ENCODE results near the gene TMEM225B.
"Not testable (repeated sequence)": the region's sequence is repeated elsewhere in the genome, so short reads cannot be mapped to it uniquely, and the experiment has no call there.

The TMEM225B gene

DNA sequence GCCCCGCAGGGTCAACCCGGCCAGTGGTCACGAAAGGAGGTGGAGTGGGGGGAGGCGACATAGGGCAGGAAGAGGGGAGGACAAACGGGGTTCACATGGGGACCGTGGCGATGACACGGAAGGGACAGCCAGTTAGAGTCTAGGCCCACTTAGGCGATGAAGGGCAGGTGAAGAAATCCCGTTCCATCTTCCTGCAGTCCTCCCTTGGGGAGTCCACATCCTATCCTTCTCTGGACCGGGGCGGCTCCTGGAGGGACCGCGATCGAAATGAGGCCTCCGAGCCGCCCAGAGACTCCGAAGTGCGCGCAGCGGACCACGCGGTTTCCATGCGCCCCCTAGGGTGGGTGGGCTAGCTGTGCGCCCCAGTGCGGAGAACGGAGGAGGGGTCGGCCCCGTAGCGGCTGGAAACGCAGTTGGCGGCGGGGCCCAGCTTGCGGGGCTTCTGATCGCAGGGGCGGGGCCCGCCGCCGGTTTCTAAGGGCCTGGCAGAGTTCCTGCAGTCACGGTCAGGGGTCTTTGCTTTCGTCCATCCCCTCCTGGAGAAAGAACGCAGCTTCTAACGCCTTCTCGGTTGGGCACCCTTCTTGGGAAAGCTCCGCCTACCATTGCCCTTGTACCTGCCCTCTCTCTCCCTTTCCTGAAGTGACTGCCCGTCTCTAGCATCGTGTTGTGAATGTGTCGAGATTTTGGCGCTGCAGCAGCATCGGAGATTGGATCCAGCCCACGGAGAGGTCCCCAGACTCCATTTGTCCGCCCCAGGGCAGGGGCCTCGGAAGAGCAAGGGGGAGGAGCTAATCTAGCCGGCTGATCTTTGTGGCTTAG, 17.9 kb upstream of the TMEM225B start:
- DNase-seq = peak; percentile 9

DNA sequence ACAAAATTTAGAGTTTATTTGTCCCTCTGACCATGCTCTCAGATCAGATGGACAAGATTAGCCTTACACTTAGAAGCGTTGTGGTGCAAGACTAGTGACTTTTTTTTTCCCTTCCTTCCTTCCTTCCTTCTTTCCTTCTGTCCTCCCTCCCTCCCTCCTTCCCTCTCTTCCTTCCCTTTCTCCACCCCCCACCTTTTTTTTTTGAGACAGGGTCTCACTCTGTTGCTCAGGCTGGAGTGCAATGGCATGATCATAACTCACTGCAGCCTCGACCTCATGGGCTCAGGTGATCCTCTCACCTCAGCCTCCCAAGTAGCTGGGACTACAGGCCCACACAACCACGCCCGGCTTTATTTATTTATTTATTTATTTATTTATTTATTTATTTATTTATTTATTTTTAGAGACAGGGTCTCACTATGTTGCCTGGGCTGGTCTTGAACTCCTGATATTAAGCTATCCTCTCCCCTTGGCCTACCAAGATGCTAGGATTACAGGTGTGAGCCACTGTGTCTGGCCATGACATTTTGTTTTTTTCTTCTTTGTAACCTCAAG, 17.2 kb upstream of the TMEM225B start:
- not testable (repeated sequence) for DNase-seq

DNA sequence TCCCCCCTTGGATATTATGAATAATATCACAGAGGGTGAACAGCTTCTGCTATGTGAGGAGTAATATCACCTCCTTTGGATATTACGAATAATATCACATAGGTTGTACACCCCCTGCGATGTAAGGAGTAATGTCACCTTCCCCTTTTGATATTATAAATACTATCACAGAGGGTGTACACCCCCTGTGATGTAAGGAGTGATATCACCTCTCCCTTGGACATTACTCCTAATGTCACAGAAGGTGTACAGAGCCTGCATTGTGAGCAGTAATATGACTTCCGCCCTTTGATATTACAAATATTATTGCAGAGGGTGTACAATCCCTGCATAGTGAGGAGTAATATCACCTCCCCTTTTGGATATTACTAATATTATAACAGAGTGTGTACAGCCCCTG, 9.2 kb upstream of the TMEM225B start:
- no peak for DNase-seq

- no peak for DNase-seq
Measured at GRCh38 chr7:99594948-99595745, 2.9 kb upstream of the TMEM225B start.

- DNase-seq = no peak
Measured at GRCh38 chr7:99596408-99596955, 1.6 kb upstream of the TMEM225B start.

DNA sequence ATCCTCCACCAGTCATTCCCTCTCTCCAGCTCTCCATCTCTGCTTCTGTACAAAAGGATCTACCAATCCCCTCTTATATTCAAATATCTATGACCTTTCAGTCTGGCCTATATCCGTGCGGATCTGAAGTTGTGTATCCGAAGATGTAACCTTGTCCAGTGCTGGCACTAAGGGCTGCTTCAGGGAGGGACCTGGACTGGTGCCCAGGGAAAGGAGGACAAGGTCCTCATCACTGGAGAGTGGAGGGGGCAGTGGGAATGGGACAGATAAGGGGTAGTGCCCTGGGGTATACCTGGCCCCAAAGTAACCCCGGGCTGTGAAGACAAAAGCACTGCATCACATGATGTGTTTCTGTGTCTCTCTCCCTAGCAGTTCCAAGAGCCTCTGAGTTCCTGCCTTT, 1.8 kb downstream of the TMEM225B start:
- DNase-seq = no peak

DNA sequence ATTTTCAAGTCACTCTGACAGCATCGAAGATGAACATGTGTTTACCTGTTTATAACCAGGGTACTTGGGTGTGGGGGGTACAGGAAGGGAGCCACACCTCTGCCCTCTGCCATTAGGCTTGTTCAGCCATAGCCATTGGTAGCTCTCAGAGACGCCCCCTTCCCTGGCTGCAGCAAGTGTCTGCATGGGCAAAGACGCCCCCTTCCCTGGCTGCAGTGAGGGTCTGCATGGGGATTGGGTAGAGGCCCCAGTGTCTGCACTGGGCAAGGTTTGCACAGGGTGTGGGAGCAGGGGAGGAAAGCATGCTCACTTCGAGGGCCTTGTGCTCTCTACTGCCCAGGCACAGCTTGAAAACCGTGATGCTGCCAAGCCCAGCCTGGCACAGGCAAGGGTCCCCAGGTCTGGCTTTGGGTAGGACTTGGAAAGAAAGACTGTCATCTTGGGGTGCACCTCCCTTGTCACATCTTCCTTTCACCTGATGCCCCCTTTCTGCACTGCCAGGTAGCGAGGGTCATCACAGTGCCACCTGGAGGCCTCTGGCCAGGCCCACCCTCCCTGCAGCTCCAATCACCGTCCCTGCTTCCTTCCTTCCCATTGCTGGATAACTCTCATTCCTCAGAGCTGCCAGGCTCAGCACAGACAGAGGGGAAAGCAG, 3.7 kb downstream of the TMEM225B start:
- DNase-seq = no peak

DNA sequence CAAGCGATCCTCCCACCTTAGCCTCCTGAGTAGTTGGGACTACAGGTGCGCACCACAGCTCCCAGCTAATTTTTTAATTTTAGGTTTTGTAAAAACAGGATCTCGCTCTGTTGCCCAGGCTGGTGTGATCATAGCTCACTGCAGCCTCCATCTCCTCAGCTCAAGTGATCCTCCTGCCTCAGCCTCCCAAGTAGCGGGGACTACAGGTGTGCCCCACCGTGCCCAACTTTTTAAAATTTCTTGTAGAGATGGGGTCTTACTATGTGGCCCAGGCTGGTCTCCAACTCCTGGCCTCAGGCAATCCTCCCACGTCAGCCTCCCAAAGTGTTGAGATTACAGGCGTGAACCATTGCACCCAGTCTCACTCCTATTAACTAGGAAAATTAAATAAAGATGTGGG, 7.5 kb downstream of the TMEM225B start:
- DNase-seq = no peak

GRCh38 chr7:99606531-99606930, 8.5 kb downstream of the TMEM225B start:
- DNase-seq = no peak

DNA sequence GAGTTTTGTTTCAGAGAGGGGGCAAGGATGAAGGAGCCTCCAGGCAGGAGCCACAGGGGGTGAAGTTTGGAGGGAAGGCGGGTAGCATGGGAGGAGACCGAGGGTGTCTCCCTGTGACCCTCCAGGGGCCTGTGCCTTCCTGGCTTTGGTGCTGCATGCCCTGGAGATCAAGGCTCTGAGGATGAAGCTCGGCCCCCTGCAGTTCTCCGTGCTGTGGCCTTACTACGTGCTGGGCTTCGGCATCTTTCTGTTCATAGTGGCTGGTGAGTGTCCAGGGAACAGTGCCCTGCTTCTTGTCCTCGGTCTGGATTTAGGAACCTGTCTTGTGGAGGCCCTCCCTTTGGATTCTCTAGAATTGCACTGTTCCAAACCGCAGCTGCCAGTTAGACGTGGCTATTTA, 9.5 kb downstream of the TMEM225B start:
- DNase-seq = no peak

- no peak for DNase-seq
Measured at GRCh38 chr7:99614495-99614894, 16.4 kb downstream of the TMEM225B start.

- DNase-seq = no peak
Measured at GRCh38 chr7:99615989-99616358, 17.9 kb downstream of the TMEM225B start.

GRCh38 chr7:99616359-99617191, 18.5 kb downstream of the TMEM225B start, which contains the start of gene ZSCAN25:
Gene ZSCAN25 (plus strand): TSS chr7:99616946. CDS start chr7:99619607, 2,661 bp downstream.
- peak; percentile 93 for DNase-seq

DNA sequence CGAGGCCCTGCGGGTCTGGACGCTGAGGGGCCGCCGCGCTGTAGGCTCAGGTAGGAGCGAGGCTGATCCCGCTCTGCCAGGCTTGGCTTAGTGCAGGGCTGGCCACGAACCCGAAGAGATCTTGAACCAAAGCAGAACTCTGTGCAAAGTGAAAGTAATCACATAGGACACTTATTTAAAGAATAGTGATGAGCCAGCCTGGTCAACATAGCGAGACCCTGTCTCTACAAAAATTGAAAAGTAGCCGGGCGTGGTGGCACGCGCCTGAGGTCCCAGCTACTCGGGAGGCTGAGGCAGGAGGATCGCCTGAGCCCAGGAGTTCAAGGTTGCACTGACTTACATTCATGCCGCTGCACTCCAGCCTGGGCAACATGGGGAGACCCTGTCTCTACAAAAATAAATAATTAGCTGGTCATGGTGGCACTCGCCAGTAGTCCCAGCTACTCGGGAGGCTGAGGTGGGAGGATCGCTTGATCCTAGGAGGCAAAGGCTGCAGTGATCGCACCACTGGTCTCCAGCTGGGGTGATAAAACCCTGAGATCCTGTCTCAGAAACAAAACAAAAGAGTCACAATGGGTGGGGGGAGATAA, 19.2 kb downstream of the TMEM225B start:
- DNase-seq = no peak

DNA sequence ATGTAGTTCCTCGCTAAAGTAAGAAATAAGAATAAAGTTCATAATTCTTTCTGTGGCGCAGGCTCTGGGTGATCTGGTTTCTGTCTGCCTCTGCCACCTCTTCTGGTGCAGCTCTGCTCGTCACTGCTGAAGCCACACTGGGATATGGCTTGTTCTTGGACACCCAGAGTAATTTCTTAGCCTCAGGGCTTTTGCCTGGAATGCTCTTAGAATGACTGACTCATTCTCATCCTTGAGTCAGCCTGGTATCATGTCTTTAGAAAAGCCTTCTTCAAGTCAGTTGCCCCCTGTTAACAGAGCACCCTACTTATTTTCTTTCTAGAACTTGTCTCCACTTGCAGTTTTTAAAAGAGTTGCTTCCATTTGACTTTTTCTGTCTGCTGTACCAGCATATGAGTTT, 20.7 kb downstream of the TMEM225B start:
- DNase-seq = no peak

DNA sequence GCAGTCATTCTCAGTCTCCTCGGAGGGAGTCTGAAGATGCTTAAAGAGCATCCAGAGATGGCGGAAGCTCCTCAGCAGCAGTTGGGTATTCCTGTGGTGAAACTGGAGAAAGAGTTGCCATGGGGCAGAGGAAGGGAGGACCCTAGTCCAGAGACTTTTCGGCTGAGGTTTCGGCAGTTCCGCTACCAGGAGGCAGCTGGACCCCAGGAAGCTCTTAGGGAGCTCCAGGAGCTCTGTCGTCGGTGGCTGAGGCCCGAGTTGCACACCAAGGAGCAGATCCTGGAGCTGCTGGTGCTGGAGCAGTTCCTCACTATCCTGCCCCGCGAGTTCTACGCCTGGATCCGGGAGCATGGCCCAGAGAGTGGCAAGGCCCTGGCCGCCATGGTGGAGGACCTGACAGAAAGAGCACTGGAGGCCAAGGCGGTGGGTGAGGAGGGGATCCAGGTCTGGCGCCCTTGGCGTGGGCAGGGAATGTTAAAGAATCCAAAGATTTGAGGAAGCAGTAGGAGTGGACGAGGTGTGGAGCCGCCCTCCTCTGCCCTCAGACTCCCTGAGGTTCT, 21.6 kb downstream of the TMEM225B start:
- no peak for DNase-seq

- no peak for DNase-seq
Measured at GRCh38 chr7:99621271-99621670, 23.2 kb downstream of the TMEM225B start.

DNA sequence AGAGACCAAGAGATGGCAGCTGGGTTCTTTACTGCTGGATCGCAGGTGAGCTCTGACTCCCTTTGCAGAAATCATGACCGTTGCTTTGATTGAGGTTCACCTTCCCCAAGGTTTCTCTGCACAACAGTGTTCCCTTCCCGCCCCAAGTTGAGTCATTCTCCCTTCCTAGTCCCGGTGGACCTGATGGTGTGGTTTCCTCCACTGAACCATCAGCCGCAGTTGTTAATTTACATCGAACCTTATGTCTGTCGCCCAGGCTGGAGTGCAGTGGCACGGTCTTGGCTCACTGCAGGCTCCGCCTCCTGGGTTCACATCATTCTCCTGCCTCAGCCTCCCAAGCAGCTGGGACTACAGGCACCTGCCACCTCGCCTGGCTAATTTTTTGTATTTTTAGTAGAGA, 24.5 kb downstream of the TMEM225B start:
- no peak for DNase-seq

DNA sequence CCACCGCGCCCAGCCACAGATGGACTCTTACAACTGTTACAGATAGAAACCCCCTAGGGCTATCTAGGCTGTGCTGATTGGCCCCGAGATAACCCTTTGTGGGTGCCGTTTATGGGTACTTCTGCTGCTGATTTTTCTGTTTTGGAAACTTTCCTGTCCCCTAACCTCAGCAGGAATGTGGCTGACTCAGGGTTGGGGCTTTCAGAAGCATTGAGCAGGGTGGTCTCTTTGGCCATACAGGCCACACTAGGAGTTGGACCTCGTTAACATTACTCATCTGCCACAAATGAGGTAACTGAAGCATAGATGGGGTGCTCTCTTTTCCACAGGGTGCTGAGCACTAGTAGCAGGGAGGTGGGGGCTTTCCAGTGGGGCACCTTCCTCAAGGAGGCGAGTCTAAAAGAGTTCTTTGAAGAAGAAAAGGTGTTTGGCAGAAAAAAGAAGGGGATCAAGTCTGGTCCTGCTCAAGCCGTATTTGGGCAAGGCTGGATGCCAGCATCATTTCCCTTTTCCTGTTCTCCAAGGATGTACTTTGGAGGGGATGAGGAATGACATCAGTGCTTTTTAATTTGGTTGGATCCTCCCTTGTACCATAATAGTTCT, 25.1 kb downstream of the TMEM225B start:
- no peak for DNase-seq

DNA sequence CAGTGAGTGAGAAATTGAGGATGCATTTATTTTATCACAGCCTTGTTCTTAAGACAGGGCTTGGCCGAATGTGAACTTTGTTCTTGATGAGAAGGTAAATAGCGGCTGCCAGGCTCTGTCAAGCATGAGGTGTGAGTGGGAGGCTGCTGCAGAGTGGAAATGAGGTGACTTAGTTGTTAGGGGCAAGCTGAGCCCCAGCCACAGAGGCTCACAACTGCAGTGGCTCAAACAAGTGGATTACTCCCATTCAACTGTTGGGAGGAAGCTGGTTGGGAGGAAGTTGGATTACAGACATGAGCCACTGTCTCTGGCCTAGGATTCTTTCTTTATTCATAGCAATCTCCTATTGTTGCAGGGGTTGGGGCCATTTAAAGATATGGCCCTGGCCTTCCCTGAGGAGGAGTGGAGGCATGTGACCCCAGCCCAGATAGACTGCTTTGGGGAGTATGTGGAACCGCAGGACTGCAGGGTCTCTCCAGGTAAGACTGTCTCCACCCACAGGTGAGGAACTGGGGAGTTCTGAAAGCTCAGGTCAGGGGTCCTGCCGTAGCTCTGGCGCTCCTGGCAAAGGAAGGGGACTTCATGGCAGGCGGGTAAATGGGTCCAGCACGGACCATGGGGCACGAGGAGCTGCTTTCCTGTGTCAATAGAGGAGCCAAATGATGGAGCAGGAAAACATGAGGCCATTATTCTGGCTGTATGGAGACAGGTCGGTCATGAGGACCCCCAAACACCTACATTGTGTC, 25.8 kb downstream of the TMEM225B start:
- DNase-seq = no peak
